Loucy (cell line): ENCODE results near the gene PEX14.

Experiments
- H2AFZ ChIP-seq: fragments of 200-600 bp; sonication (generic); 2 replicates; pipeline ENCODE4 v1.6.0; 2016; ENCODE audit warnings: antibody characterized with exemption, mild to moderate bottlenecking, low read length, moderate library complexity
- H3F3A ChIP-seq: fragments of 200-600 bp; 2 replicates; pipeline ENCODE4 v1.6.0; 2016; ENCODE audit warnings: antibody characterized with exemption, low read depth, mild to moderate bottlenecking
- H3K27me3 ChIP-seq: fragments of 200-600 bp; sonication (generic); 2 replicates; pipeline ENCODE4 v1.6.1; 2014; ENCODE audit warnings: low read length, mild to moderate bottlenecking; ENCODE audit not compliant: insufficient read depth, poor library complexity, severe bottlenecking
- H3K36me3 ChIP-seq: fragments of 200-600 bp; sonication (generic); 2 replicates; pipeline ENCODE4 v1.6.1; 2016; ENCODE audit warnings: low read length; ENCODE audit not compliant: insufficient read depth
- H3K4me1 ChIP-seq: fragments of 200-600 bp; sonication (generic); 2 replicates; pipeline ENCODE4 v1.5.1; 2014; ENCODE audit warnings: low read length, mild to moderate bottlenecking; ENCODE audit not compliant: insufficient read depth, poor library complexity, severe bottlenecking
- H3K4me2 ChIP-seq: fragments of 200-600 bp; sonication (generic); 2 replicates; pipeline ENCODE4 v1.6.0; 2014; ENCODE audit warnings: antibody characterized with exemption, low read length, low read depth, mild to moderate bottlenecking; ENCODE audit not compliant: poor library complexity, severe bottlenecking
- H3K4me3 ChIP-seq: fragments of 200-600 bp; sonication (generic); 2 replicates; pipeline ENCODE4 v1.5.1; 2014; ENCODE audit warnings: low read length, mild to moderate bottlenecking, mixed read lengths; ENCODE audit not compliant: poor library complexity, severe bottlenecking
- H3K79me2 ChIP-seq: fragments of 200-600 bp; sonication (generic); 2 replicates; pipeline ENCODE4 v1.6.1; 2014; ENCODE audit warnings: low read length; ENCODE audit not compliant: insufficient read depth
- H3K9ac ChIP-seq: fragments of 200-600 bp; sonication (generic); 2 replicates; pipeline ENCODE4 v1.6.0; 2014; ENCODE audit warnings: mild to moderate bottlenecking, low read depth, low read length, moderate library complexity; ENCODE audit not compliant: poor library complexity, severe bottlenecking
- H3K9me2 ChIP-seq: fragments of 200-600 bp; sonication (generic); replicated peaks from 2 replicates; pipeline ENCODE4 v1.6.1; 2016; ENCODE audit warnings: low read depth, low read length, mixed read lengths
- H3K9me3 ChIP-seq: fragments of 200-600 bp; sonication (generic); 2 replicates; pipeline ENCODE4 v1.6.1; 2014; ENCODE audit warnings: mild to moderate bottlenecking, antibody characterized with exemption, low read length, low read depth; ENCODE audit not compliant: insufficient read depth
- H4K20me1 ChIP-seq: fragments of 200-600 bp; sonication (generic); 2 replicates; pipeline ENCODE4 v1.6.0; 2014; ENCODE audit warnings: antibody characterized with exemption, low read length, mild to moderate bottlenecking; ENCODE audit not compliant: insufficient read depth, poor library complexity, severe bottlenecking
- EZH2phosphoT487 ChIP-seq: fragments of 200-600 bp; IDR thresholded peaks from 2 replicates; pipeline ENCODE4 v1.6.1; 2018; ENCODE audit warnings: antibody characterized with exemption, mild to moderate bottlenecking, moderate library complexity, borderline replicate concordance
- TF ChIP-seq, protein P1 (sequence below): fragments of 200-600 bp; sonication (generic); conservative IDR thresholded peaks from 2 replicates; pipeline ENCODE4 v1.5.1; 2014; ENCODE audit warnings: mild to moderate bottlenecking, antibody characterized with exemption, low read length

PEX14 gene

DNA sequence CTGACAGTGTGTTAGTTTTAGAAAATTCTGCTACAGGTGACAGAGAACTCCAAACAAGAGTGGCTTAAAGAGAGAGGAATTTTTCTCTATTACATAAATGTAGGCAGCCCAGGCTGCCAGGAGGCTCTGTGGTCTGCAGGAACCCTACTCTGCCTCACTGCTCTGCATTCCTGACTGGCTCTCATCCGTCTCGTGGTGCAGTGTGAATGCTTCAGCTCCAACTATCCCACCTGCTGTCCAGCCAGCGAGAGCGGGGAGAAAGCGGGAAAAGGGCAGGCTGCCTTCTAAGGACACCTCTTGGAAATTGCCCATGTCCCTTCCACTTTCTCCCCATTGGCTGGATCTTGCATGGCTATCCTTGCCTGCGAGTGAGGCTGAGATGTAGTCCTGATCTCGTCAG, 131.3 kb downstream of the PEX14 start:
- no peaks in the 10 kb centered on the region for H3F3A ChIP-seq
- no peaks in the 10 kb centered on the region for H3K27me3 ChIP-seq
- TF ChIP-seq, protein P1, sequence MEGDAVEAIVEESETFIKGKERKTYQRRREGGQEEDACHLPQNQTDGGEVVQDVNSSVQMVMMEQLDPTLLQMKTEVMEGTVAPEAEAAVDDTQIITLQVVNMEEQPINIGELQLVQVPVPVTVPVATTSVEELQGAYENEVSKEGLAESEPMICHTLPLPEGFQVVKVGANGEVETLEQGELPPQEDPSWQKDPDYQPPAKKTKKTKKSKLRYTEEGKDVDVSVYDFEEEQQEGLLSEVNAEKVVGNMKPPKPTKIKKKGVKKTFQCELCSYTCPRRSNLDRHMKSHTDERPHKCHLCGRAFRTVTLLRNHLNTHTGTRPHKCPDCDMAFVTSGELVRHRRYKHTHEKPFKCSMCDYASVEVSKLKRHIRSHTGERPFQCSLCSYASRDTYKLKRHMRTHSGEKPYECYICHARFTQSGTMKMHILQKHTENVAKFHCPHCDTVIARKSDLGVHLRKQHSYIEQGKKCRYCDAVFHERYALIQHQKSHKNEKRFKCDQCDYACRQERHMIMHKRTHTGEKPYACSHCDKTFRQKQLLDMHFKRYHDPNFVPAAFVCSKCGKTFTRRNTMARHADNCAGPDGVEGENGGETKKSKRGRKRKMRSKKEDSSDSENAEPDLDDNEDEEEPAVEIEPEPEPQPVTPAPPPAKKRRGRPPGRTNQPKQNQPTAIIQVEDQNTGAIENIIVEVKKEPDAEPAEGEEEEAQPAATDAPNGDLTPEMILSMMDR = no peak
- no peaks in the 10 kb centered on the region for H3K9me3 ChIP-seq
- no peaks in the 10 kb centered on the region for H3K9me2 ChIP-seq
- H3K36me3 ChIP-seq = peaks cover 10% of the 10 kb centered on the region; the same call in 1 of the 2 replicates
- H3K79me2 ChIP-seq = no peaks in the 10 kb centered on the region
- H3K4me1 ChIP-seq = no peaks in the 10 kb centered on the region
- no peak overlapping the region for H3K4me3 ChIP-seq
- H4K20me1 ChIP-seq = no peaks in the 10 kb centered on the region
- H3K4me2 ChIP-seq = no peak overlapping the region
- no peak overlapping the region for H2AFZ ChIP-seq
- no peak overlapping the region for H3K9ac ChIP-seq

DNA sequence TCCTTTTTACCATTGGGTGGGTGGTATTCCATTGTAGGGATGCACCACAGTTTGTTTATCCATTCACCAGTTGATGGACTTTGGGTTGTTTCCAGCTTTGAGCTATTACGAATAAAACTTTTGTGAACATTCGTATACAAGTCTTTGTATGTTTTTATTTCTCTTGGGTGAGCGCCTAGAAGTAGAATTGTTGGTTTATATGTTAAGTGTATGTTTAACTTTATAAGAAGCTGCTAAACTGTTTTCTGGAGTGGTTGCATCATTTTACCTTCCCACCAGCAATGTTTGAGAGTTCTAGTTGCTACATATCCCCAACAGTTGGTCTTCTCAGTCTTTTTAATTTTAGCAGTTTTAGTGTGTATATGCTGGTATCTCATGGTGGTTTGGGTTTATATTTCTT, 132.5 kb downstream of the PEX14 start:
- Histone ChIP-seq H4K20me1 (no peaks in the 10 kb centered on the region), H3K36me3 (peaks cover 10% of the 10 kb centered on the region; the same call in 1 of the 2 replicates), H3K4me3 (no peak overlapping the region), H3K4me2 (no peak overlapping the region), H3F3A (no peaks in the 10 kb centered on the region), H3K9ac (no peak overlapping the region), H3K9me2 (no peaks in the 10 kb centered on the region), H3K4me1 (no peaks in the 10 kb centered on the region), H2AFZ (no peak overlapping the region), H3K79me2 (no peaks in the 10 kb centered on the region), H3K9me3 (no peaks in the 10 kb centered on the region), H3K27me3 (no peaks in the 10 kb centered on the region)
- TF ChIP-seq EZH2phosphoT487 = no peak
- TF ChIP-seq, protein P1 = no peak

DNA sequence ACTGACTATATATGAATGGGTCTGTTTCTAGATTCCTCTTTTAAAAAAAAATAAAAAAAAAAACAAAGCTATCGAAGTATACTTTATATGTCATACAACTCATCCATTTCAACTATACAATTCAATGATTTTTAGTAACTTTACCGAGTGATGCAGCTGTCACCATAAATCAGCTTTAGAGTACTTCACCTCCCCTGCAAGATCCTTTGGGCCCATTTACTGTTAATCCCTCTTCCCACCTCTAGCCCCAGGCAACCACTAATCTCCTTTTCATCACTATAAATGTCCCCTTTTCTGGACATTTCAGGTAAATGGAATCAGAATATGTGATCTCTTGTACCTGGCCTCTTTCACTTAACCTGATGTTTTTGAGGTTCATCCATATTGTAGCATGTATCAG, 133.9 kb downstream of the PEX14 start:
- Histone ChIP-seq H3K4me2 (no peak overlapping the region), H3K36me3 (peaks cover 10% of the 10 kb centered on the region; the same call in 1 of the 2 replicates), H3K9me2 (no peaks in the 10 kb centered on the region), H3F3A (no peaks in the 10 kb centered on the region), H3K4me1 (no peaks in the 10 kb centered on the region), H3K4me3 (no peak overlapping the region), H3K27me3 (no peaks in the 10 kb centered on the region), H2AFZ (no peak overlapping the region), H3K9ac (no peak overlapping the region), H4K20me1 (no peaks in the 10 kb centered on the region), H3K9me3 (no peaks in the 10 kb centered on the region), H3K79me2 (0 out of 2 replicates have a peak, but pooled peaks cover 4% of the 10 kb centered on the region)
- TF ChIP-seq, protein P1 = no peak
- no peak for TF ChIP-seq EZH2phosphoT487
